GM21528 (cell line): ENCODE data around the gene PAXX.

Experiments used
- ATAC-seq: cut with Tn5 transposase; IDR thresholded peaks from one replicate; pipeline ENCODE4 v1.9.1; 2021; ENCODE audit warnings: mild to moderate bottlenecking, moderate library complexity; ENCODE audit not compliant: unreplicated experiment, low FRiP score

PAXX gene, protein sequence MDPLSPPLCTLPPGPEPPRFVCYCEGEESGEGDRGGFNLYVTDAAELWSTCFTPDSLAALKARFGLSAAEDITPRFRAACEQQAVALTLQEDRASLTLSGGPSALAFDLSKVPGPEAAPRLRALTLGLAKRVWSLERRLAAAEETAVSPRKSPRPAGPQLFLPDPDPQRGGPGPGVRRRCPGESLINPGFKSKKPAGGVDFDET

DNA sequence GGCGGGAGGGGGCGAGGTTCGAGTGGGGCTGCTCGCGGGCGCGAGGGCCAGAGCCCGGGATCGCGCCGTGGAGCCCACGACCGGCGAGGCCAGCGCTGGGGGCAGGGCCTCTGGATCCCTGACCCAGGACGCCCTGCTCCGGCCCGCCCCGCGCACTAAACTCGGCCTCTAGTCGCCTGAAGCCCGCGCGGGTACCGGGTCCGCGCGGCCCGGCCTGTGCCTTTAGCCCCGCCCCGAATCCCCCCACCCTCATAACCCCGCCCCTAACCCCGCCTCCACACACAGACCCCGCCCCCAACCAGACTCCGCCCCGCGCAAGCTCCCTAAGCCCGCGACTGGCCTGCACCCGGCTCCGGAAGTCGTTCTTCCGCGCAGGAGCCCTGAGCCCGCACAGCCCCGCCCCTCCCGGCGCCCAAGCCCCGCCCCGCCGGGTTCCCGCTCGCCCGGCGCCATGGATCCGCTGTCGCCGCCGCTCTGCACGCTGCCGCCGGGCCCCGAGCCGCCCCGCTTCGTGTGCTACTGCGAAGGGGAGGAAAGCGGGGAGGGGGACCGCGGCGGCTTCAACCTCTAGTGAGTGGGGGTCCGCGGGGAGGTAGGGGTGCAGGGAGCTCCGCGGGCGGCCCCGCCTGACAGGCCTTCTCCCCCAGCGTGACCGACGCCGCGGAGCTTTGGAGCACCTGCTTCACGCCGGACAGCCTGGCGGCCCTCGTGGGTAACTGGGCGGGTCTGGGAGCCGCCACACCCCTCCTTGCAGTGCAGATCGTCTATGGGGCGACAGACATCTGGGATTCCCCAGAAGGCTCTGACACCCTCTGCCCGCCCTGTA is at the start of gene PAXX:
Gene PAXX, plus strand, starts transcription at position 430 of the 826 bp plus-strand sequence. Its CDS starts 22 bp downstream, at position 452.
- peak; percentile 69 for ATAC-seq

DNA sequence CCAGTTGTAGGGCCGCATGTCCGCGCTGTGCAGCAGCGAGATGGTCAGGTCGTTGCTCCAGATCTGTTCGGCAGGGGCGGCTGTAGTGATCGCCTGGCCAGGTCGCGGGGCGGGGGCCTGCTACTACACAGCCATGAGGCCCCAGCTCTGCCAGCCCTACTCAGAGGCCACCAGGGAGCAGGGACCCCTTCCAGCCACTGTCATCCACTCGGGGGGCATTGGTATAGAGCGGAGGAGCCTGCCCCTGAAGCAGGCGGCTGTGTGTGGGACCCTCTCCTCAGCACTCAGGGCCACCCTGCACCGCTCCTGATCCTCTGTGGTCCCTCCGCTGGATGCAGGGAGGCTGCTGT is 49.4 kb upstream of the PAXX start:
- ATAC-seq = no peak

DNA sequence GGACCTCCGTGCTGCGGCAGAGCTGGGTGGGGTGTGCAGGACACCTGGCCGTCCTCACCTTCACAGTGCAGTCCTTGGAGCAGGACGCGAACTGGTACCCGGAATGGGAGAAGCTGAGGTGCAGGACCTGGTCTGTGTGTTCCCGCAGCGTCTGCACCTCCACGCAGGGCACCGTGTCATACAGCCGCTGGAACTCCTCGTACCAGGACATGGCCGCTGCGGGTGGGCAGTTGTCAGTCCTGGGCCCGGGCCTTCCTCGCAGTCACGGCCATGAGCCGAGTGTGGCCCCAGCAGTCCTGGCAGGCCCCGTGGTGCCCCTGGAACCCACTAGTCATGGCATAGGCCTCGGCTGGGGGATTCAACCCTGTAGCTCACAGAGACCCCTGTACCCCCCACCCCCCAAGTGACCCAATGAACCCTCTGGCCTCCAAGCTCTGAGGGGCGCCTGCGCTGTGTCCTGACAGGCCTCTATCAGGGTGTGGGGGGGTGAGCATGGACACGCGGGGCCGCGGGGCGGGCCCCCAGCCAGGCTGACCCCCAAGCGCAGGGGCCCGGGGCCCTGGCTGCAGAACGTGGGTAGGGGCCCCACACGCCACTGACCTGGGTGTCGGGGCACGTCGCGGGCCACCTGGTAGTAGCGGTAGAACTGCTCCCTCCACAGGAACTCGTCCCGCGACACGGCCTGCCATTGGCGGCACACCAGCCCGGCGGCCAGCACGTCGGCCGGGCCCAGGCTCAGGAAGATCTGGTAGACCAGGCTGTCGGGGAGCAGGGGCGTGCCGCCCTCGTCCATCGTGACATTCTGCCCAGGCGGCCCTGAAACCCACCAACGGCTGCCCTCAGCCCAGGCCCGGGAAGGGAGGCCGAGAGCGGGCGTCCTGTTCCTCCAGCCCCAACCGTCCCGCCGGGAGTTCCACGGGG is 48.7 kb upstream of the PAXX start:
- peak; percentile 2 for ATAC-seq

DNA sequence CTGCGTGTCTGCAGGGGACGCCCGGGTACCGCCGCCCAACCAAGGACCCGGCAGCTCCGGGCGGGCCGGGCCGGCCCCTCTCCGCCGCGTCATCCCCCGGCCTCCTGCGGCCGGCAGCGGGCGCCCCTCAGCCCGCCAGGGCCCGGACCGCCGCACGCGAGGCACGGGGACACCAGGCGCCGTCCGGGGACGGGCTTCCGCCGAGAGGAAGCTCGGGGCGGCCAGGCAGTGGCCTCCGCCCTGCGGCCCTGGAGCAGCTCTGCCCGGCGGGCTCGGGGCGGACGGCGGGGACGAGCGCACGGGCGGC is 48.1 kb upstream of the PAXX start:
- ATAC-seq = peak; percentile 26

DNA sequence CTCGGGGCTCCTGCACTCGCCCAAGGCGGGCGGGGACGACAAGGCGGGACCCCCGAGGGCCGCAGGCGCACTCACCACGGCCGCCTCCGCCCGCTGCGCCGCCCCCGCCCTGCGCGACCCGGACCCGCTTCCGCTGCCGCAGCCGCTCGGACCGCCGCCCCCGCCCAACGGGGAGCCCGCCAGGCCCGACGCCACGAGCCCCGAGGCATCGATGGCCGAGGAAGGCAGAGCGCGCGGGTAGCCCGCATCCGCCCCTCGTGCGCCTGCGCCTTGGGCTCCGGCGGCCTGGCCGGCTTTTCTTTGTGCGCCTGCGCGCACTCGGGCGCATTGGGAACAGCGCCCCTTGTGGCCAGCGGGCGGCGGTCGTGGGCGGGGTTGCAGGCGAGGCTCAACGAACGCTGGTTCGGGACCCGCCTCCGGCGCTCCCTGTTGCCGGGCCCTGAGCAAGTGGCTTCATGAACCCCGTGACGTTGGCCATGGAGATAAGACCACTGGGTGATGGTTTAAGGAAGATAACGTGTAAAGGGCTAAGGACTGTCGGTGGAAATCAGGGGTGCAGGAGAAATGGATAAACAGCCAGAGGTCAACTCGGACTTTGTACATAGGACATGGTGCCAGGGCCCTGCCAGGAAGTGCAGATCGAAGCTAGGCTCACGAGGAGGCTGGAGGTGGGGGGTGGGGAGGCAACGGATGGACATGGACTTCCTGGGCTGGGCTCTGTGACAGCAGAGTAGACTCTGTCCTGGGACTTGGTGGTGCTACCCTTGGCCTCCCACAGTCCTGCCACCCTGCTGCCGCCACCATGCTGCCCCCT is 47.5 kb upstream of the PAXX start, which contains the start of the genes C8G and FBXW5:
Gene C8G, plus strand, starts transcription at position 725 of the 814 bp plus-strand sequence. Its CDS starts 78 bp downstream, at position 803.
Gene FBXW5, minus strand, starts transcription at position 220 of the 814 bp plus-strand sequence. CDS start 655 bp downstream, outside the sequence.
- ATAC-seq = peak; percentile 61

DNA sequence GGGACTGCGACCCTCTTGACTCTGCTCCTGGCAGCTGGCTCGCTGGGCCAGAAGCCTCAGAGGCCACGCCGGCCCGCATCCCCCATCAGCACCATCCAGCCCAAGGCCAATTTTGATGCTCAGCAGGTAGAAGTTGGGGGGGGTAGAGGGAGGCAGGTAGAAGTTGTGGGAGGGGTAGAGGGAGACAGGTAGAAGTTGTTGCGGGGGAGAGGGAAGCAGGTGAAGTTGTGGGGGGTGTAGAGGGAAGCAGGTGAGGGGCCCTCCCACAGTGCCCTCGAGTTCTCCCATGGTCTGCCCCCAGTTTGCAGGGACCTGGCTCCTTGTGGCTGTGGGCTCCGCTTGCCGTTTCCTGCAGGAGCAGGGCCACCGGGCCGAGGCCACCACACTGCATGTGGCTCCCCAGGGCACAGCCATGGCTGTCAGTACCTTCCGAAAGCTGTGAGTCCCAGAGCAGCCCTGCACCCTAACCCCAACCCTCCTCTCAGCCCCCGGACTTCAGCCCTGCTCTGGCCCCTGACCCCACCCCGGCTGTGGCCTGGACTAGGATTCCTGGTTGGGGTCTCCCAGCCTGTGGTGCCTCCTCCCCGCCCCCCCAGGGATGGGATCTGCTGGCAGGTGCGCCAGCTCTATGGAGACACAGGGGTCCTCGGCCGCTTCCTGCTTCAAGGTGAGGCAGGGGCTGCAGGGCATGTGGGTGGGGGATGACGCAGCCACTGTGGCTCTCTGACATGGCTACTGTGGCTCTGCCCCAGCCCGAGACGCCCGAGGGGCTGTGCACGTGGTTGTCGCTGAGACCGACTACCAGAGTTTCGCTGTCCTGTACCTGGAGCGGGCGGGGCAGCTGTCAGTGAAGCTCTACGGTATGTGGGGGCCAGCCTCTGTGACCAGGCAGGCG is 46.6 kb upstream of the PAXX start:
- no peak for ATAC-seq

DNA sequence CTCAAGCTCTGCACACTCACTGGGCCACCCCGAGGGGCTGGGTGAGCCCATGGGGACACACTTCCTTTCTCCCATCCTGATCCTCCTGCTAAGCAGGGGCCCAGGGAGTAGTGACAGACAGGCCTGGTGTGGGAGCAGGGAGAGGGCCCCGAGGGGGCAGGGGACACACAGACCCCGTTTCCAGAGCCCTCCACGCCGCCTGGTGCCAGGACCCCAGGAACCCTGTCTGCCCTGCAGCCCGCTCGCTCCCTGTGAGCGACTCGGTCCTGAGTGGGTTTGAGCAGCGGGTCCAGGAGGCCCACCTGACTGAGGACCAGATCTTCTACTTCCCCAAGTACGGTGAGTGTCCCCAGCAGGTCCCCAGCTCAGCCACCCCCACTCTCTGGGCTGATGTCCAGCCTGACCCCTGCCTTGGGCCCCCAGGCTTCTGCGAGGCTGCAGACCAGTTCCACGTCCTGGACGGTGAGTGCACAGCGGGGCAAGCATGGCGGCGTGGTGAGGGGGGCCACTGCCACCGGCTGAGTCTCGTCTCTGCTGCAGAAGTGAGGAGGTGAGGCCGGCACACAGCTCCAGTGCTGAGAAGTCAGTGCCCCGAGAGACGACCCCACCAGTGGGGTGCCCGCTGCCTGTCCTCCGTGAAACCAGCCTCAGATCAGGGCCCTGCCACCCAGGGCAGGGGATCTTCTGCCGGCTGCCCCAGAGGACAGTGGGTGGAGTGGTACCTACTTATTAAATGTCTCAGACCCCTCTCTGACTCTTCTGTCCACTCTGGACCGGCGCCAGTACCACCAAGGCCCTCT is 45.8 kb upstream of the PAXX start:
- ATAC-seq = no peak

DNA sequence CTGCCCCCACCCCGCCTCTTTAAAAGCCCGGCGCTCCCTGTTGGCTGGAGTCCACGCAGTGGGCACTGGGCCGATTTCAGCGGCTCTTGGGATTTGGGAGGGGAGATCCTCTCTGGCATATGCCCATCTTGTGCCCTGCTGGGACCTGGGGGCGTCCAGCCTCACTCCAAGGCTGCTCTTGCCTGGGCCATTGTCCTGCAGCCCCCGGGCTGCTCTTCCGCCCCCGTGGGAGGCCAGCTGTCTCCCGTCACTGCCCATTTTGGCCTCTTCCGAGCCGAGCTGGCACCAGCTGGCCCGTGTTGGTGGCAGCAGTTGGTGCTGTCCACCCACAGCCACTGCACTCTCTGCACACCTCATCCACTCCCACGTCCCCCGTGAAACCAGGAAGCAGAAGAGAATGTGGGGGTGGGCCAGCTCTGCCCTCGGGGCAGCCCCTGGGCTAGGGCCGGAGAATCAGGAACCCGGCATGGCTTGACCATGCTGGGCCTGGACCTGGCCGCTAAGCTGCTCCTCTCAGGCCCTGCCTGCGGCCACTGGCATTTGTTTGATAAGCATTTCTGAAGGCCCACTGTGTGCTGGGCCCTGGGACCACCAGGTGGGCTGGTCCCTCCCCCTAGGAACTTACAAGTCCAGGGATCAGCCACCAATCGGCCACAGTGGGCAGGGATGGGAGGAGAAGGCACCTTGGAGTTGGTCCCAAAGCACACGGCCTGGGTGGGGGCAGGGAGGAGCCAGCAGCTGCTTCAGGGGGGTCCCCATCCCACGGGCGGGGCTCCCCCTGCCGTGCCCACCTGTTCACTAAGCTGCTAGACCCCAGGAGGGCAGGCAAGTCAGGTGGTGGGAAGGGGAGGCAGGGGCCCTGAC is 45.0 kb upstream of the PAXX start:
- no peak for ATAC-seq

DNA sequence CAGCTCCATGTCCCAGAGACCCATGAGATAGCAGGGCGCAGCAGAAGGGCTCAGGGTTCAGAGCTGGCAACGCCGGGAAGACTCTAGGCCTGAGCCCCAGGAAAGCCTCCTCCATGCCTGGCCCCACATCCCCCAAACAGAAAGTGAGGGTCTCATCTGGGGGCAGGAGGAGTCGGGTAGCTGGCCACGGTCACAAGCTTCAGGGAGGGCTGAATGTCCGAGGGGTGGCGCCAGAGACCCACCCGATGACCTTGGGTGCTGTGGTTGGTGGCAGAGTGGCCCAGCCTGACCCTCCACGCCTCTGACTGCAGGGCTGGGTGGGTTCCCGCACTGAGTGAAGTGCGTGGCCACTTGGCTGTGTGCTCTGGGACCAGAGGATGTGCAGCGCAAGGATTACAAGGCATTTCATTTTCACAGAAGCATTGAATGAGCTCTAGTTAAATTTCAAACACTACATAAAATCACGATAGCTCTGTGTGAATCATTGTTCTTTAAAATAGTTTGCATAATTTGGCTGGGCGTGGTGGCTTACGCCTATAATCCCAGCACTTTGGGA is 44.2 kb upstream of the PAXX start:
- no peak for ATAC-seq

DNA sequence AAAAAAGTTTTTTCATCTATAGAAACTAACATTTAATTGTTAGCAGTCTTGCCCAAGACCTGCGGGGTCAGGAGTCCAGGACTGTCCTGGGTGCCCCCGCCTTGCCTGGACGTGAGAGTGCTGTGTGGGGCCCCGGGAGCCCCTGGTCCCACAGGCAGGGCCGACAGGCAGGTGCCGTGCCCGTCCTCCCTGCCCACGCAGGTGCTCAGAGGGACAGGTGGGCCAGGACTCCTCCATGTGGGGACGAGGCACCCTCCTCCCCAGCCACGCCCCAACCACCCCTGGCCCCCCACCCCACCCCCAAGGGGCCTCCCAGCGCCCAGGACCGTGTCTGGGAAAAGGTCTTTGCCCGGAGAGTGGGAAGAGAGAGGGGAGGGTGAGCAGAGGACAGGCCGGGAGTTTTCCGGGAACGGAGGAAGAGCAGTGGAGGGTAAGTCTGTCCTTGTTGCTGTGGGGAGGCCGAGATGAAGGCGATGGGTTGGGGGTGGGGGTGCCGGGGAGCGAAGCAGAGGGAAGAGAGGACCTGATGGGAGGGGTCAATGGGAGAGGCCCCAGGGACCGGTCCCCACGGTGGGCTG is 42.9 kb upstream of the PAXX start:
- no peak for ATAC-seq

DNA sequence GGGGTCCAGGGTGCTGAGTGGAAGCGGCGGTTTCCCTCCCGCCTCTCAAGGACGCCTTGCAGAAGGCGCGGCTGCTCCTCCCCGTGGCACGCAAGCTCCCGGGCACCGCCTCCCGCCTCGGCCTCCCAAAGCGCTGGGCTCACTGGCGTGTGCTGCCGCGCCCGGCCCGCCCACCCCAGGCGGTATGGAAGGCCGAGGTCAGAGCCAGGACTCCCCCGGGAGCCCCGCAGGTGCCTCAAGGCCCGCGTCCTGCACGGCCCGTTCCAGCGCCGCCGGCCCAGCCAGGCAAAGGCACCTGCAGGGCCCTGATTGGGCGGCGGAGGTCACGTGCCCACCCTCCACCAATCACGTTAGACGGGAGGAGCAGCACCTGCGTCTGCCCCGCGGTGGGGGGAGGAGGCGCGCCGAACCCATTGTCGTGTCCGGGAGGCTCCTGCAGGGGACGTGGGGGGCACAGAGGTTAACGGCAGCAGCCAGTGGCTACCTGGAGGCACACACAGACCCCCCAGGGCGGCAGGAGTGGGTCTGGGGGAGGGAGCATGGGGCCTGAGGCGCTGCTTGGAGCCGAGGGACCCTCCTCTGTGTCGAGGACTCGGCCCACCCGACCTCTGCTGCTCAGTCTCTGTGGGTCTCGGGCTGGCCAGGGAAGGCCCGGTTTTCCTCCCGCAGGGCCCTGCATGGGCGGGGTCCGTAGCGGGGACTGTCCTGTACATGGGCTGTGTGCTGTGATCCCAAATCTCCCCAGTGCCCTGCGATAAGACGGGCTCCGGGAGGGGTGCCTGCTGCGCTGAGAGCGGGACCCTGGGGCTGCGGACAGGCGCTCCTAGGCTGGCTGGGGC is 42.2 kb upstream of the PAXX start:
- peak; percentile 66 for ATAC-seq

DNA sequence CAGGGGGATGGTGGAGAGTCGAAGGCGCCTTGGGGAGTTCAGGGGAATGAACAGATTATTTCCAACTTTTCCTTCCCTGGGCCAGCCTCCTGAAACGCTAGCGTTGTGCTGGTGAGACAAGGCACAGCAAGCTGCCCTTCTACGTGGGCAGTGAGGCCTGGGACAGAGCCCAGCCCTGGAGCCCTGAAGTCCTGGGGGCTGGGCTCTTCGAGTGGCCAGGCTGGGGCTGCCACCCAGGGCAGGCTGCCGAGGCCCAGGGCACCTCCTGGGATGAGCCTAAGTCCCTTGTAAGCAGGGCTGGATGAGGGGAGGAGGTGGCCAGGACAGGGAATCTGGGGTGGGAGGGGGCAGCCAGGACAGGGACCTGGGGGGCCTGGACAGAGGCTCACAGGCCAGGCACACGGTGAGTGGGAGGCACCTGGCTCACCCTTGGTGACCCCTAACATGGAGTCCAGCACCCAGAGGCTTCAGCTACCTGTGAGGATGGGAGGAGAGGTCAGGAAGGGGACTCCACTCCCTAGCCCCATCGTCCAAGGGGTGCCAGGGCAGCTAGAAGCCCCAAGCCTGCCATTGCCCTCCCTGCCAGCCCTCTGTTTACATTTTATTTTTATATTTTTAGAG is 41.5 kb upstream of the PAXX start:
- no peak for ATAC-seq

DNA sequence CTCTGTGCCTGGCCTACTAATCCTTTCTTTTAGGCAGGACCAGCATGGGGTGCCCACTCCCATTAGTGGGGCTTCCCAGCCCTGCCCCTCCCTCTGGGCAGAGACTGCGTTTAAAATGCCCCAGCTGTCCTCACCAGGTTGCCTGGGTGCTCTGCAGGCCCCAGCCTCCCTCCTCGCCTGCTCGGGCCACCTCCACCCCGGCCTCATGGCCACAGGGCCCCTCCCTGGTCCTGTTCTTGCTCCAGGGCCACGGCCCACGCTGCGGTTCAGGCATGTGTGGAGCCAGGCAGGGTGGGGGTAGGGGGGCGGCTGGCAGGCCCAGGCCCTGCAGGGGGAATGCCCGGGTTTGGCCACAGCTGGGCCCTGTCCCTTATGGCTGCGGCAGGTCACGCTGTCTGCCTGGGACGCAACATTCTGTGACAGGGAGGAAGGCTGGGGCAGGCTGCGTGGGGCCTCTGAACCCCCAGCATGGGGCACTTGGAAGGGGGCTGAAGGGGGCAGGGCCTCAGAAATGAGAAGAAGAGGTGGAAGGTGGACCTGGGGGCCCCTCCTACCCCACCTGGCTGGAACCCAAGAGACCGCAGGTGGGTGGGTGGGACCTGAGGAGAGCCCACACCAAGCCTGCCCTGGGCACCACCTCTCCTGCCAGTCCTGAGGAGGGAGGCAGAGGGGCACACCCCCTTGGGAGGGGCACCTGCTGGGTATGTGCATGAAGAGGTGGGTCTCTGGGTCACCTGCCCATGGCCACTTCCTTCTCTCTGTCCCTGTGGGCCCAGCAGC is 40.5 kb upstream of the PAXX start, which contains the start of gene LCN12:
Gene LCN12, plus strand, starts transcription at position 733 of the 780 bp plus-strand sequence. CDS start 55 bp downstream, outside the sequence.
- no peak for ATAC-seq

DNA sequence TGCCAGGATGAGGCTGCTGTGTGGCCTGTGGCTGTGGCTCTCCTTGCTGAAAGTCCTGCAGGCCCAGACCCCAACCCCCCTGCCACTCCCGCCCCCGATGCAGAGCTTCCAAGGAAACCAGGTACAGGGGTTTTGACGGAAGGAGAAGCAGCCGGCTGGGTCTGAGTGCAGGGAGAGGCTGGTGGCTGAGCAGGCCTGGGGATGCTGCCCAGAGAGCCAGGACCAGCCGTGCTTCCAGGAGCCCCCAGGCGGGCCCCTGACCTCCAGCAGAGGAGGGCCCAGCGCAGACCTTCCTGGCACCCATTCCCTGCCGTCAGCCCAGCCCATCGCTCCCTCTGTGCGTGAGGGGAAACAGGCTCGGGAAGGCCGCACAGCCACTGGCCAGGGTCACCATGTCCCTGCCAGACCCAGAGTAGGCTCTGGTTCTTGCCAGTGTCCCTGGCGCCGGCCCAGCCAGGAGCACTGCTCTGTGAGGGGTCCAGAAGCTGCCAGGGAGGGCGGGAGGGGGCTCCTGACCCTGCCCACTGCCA is 39.8 kb upstream of the PAXX start:
- no peak for ATAC-seq
